Fibroblast of skin of left biceps (primary cell): ENCODE measurements around the gene FBXL3.
"Not testable (repeated sequence)": the region's sequence is repeated elsewhere in the genome, so short reads cannot be mapped to it uniquely, and the experiment has no call there.

Experiments
- DNase-seq, 2 experiments: peaks; one replicate each; pipeline ENCODE4 v3.0.0-alpha.2; 2013; ENCODE audit warnings: low read depth in 2 of 2

Gene FBXL3

DNA sequence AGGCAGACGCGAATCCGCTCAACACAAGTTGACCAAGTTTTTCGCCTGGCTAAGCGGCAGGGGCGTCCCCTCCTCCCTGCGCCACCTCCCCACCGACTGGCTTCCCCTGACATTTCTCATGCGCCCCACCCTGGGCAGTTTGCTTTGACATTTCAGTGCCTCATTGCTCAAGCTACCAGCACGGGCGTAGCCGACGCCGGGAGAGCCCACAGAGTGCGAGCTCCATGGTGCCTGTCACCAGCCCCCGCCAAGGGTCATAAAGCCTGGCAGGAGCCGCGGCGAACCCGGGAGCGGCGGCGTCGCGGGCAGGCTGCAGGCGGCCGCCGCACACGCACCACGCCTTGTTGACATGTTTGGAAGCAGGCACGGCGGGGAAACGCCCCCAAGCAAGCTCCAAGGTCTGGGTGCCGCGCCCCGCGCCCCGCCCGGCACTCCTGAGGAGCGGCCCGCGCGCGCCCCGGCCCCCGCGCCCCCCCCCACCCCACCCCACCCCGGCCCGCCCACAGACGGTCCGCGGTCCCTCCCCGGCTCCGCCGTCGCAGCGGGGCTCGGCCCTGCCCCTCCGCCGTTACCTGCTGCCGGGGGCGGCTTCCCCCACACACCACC, 601 bp downstream of the FBXL3 start:
- DNase-seq: no peak

DNA sequence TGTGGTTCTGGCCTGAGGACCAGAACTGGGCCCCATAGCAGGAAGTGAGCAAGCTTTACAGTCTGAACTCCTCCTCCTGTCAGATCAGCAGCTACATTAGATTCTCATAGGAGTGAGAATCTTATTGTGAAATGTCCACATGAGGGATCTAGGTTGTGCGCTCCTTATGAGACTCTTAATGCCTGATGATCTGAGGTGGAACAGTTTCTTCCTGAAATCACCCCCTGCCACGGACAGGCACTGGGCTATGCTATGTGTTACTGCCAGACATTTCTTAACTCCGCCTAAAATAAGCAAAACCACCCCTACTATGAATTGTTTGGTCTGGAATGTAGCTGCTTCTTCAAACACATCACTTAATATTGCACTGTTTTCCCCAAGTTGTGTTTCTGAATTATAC, 4.6 kb downstream of the FBXL3 start:
- DNase-seq: no peak

DNA sequence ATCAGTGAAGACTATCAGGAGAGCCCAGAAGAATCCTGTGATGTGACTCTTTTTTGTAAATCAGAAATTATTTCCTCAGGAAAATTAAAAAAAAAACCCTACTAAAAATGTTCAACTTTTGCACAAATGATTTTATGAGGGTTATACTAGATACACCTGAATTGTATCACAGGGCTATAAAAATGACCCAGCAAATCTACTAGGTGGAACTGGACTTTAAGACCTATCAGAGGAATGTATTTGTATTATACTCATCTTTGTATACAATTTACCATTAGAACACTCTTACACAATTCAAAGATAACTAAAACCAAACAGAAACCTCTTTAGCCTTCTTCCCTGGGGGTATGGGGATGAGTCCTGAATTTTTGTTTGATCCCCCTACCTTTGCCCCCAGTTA, 7.2 kb downstream of the FBXL3 start:
- no peak for DNase-seq

DNA sequence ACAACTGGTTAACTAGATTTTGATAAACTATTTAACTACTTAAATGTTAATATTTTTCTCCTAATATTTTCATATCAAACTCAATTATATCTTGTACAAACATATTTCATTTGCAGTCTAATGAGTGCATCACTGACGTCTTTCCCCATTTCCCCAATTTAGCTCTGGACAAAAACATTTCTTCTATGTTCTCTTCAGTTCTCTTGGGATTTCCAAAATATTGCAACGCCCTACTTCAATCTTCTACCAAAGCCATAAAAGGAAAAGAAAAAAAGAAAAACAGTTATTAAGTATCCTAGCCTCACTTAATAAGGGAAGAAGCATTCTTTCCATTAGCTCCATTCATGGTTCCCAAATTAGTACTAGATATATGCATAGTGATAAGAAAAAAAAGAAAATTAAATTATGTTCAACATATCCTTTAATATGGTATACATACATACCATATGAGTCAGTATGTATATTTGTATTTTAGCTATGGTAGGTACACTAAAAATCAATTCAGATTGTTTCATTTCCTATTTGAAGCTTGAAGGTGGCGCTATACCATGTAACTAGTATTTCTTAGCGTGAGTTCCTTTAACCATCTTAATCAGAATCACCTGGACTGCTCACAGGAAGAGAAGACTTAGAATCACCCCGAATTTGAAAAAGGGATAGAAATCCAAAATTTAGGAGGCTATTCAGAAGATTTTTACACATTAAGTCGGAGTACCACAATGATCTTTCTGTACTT, 9.9 kb downstream of the FBXL3 start:
- DNase-seq: no peak

DNA sequence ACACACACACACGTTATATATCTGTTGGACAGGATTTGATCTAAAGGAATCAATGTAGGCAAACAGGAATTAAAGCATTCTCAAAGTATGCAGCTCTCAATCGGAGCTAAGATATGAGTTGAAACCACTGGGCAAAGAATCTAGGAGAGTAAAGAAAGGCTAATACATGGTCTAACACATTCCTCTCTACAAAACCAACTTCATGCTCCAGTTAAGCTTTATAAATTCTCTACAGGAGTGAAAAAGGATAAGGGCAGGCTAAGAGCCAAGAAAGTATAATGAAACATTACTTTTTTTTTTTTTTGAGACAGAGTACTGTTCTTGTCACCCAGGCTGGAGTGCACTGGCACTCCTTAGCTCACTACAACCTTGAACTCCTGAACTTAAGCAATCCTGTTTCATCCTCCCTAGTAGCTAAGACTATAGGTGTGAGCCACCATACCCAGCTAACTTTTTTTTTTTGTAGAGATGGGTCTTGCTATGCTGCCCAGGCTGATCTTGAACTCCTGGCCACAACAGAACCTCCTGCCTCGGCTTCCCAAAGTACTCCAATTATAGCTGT, 10.6 kb downstream of the FBXL3 start:
- DNase-seq: no peak

DNA sequence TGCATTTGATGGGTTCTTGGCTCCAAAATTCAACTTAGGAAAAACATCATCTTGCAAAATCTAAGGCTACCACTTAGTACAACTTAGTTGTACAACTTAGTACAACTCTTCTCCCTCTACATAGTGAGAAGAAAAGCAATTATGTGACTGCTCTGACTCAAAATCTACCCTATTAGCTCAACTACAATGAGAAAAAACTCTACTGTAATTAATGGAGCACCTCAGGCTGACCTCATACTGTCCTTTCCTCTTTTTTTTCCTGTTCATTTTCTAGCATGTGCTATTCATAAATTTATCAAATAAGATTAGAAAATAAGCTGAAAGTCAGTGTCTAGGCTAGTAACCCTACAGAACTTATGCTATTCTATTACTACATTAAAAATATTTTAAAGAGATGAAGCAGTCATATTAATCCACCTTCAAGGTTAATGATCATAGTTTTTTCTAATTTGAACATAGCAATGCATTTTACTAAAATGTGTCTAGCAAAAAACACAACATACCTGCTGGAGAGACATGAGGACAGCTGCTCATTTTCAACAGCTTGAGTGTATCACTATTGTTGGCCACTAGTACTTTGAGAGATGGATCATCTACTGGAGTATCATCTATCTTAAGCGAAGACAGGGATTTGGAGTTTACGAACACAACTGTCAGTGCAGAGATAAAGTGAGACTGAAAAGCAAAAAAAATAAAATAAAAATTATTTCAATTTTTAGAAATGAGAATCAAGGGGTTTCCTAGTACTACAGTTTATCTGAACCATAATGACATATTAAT, 11.9 kb downstream of the FBXL3 start:
- DNase-seq: no peak

DNA sequence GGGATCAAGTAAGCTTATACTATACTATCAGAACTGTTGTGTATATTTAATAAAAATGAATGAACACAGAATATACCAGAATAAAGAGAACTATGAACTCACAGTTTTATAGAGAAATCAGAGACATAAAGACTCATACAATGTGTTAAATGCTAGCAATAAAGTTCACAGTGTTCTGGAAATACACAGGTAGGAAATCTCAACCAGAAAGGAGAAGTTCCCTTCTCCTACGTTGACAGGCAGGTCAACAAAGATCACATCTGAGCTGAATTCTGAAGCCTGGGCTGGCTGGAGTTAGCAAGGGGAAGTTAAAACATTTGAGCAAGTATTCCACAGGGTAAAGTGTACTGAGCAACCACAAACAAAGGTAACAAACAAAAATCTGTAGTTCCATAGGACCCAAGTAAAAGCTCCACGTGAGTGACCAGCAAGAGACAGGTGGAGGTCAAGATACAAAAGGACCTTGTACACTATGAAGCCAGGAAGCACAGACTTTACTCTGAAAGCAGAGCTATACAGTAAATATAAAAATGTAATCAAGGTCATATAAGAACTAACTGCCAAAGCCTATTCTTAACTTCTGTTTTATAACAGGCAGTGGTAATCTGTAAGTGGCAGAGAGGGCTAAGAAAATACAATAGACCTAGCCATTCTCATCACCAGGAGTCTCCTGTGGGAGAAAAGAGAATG, 13.0 kb downstream of the FBXL3 start:
- no peak for DNase-seq

DNA sequence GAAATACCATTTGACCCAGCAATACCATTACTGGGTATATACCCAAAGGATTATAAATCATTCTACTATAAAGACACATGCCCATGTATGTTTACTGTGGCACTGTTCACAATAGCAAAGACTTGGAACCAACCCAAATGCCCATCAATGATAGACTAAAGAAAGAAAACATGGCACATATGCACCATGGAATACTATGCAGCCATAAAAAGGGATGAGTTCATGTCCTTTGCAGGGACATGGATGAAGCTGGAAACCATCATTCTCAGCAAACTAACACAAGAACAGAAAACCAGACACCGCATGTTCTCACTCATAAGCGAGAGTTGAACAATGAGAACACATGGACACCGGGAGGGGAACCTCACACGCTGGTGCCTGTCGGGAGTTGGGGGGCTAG, 17.2 kb downstream of the FBXL3 start:
- not testable (repeated sequence) for DNase-seq

DNA sequence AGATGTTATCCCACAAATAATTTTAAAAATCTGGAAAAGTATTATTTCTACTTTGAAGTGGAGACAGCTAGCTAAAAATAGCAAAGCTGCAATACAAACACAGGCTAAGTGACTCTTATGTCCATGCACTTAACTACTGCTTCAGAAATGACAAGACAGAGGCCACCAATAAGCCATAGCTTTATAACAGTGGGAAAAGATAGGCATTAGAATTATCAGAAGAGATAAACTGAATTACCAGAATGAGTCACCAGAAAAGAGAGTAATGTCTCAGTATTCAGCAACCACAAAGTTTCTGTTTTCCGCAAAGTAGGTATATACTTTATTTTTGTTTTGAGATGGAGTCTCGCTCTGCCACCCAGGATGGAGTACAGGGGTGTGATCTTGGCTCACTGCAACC, 17.9 kb downstream of the FBXL3 start:
- no peak for DNase-seq

DNA sequence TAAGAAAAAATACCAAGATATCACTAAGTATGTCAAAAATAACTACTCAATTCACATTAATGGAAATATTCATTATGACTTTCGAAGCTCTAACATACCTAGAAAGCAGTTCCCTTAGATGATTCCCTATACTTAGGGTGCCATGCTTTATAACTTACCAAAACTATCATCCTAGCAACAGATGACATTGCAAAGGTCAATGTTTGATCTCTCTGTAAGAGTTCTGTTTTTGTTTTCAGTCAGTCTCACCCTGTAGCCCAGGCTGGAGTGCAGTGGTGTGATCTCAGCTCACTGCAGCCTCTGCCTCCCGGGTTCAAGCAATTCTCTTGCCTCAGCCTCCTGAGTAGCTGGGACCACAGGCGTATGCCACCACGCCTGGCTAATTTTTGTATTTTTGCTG, 18.6 kb downstream of the FBXL3 start:
- DNase-seq: not testable (repeated sequence)

DNA sequence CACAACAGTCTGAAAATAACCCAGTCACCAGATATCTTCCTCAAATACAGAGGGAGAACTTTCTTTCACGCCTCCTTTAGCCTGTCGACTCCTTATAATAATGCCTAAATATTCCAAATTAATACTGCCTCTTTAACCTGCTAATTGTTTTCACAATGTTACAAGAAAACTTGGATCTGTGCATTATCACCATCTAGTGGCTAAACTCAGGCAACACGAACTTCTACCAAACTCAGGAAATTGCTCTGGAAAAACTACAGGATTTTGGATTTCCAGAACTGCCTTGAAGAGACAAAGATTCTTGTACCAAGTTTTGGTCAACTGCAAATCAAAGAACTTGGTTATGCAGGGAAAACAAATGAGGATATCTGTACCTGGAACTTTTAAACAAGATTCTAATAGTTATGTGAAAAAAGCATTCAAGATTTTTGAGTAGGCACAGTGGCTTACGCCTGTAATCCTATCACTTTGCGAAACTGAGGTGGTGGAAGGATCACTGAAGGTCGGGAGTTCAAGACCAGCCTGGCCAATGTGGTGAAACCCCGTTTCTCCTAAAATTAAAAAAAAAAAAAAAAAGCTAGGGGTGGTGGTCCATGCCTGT, 24.3 kb downstream of the FBXL3 start:
- no peak for DNase-seq

DNA sequence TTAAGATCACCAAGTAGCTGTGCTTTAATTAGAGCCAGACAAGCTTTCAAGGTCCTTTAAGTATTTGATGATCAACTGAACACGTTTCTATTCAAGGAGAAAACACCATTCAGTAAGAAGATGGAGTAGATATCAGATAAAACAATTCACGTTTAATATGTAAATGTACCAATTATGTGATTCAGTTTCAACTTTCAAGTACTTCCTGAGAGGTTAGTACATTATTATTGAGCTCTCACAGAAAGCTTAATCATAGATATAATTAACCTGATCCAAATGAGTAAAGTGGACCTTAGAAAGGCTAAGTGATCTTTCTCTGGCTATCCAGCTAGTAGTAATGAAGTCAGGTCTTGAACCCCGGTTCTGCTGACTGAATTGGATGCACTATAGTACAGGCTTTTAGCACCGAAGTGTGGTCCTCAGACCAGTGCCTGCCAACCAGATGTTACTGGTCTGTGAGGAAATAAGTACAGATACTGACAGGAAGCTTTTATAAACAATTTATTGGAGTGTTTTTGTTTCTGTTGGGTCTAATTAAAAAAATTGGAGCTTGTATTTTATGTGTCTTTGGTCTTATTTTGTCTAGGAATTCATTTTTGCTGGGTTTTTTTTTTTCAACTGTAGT, 24.9 kb downstream of the FBXL3 start:
- DNase-seq: no peak

DNA sequence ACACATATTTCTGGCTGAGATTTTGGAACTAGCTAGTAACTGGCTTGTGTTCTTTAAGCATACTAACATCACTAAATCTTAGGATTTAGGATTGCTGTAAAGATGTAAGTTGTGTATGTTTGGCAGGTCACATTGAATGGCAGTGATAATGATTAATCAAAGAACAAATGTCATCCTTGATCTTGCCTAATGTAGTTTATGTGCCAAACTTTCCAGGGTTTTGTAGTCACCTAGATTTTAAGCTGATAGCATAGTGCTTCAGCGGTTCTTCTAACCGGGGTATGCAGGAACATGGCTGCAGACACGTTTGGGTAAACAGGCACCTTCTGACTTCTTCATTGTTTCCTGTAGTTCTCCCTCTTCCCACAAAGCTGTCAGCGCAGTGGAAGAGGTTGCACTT, 25.4 kb downstream of the FBXL3 start:
- no peak for DNase-seq

DNA sequence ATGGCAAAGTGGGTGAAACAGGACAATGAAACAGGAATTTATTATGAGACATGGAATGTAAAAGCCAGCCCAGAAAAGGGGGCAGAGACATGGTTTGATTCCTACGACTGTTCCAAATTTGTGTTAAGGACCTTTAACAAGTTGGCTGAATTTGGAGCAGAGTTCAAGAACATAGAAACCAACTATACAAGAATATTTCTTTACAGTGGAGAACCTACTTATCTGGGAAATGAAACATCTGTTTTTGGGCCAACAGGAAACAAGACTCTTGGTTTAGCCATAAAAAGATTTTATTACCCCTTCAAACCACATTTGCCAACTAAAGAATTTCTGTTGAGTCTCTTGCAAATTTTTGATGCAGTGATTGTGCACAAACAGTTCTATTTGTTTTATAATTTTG, 26.5 kb downstream of the FBXL3 start:
- no peak for DNase-seq

DNA sequence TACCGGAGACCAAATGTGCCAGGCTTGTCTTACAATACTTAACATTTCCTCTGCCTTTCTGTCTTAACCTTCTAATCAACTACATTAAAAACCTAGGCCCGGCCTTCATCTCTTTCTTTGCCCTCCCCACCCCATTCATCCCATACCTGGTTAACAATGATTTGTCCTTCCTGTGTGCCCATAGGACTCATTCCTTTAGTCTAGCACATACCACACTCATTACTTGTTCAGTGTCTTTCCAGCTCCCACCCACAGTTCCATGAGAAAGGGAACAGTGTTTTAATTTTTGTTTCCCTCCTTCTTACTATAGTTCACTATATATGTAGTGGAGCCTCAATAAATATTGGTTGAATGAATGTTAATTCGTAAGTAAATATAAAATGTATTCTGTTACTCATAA, 32.7 kb downstream of the FBXL3 start:
- DNase-seq: no peak

DNA sequence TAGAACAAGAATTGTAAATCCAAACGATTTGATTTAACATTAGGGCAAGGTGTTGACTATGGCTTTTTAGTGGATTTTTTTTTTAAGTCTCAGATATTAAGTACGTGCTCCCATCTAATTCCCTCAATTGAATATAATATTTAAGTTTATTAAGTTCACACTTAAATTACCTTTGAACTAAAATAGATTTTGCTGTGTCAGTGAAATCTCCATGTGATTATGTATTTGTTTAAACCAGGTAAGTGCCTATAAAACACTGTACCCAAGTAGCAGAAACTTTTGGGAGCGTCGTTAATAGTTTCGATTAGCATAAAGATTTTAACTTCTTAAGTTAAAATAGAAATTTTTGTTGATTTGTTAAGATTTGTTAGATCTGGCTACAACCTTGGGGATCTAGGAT, 33.5 kb downstream of the FBXL3 start:
- no peak for DNase-seq

DNA sequence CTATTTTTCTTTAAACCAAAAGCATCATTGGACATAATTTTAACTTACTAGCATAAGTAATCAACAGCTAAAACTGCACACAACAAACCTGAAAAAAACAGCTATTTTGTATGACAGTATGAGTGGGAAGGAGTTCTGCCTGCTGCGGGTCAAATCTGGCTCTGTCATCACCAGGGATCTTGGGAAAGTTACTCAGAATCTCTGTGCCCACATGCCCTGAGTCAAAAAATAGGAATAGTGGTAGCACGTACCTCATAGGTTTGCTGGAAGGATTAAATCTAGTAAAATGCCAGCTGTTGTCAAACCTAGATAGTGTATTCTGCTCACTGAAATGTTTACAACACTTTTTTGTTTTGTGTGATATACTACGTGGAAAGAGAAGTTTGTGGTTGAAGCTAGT, 33.9 kb downstream of the FBXL3 start:
- DNase-seq: no peak

DNA sequence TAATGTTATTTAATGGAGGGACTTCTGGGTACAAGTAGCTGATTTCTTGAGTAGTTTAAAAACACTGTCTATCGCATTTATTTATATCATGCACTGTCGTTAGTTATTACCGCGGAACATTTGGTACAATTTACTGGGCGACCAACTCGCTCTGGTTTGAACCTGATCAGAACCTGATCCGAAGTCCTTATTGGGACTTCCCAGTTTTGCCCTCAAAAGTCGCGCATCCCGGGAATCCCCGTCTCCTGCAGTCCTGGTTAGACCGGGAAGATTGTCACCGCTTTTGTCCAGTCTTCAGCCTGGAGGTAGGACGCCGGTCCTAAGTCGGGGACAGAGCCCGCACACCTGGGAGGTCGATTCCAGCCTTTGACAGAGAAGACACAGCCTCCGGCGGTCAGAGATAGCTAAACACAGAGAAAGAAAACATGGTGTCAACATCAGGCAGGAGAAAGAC, 34.4 kb downstream of the FBXL3 start:
- no peak for DNase-seq

DNA sequence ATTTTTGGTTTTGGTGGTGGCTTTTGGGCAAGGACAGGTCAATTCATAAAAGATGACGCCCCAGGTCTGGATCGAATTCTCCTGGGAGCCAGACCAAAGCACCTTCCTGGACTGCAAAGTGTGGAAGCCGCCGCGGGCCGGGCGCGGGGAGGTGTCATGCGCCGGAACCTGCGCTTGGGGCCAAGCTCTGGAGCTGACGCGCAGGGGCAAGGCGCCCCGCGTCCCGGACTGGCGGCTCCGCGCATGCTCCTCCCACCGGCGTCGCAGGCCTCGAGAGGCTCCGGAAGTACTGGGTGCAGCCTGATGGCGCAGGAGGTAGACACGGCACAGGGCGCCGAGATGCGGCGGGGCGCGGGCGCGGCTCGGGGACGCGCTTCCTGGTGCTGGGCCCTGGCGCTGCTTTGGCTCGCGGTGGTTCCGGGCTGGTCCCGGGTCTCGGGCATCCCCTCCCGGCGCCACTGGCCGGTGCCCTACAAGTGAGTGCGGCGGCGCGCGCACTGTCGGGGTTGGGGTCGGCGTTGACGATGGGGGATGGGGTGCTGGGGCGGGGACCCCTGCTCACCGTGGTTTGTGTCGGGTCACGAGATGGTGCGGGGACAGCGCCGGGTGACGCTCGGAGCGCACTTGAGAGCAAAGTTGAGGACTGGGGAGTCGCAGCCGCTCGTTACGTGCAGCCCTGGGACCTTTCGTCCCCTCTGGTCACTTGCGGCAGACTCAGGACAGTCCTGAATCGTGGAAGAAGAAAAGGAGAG, 35.0 kb downstream of the FBXL3 start, which contains the start of gene CLN5:
TSS of gene CLN5 (plus strand) at position 286 of the 752 bp plus-strand sequence. CDS start at position 304, 18 bp downstream.
- peak; percentile 70 to 73 for DNase-seq

DNA sequence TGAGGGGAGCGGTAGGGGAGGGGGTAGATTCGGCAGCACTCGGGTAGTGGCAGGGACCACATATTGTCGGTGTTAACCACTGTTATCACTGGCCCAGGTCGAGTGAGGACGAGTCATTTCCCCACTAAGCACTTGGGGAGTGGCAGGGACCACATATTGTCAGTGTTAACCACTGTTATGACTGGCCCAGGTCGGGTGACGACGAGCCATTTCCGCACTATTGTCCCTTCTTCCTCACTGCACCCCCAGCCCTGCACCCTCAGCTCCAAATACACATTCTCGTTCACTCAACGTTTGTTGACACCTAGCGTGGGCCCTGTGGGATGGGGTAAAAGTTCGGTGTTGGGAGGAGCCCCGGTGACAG, 35.5 kb downstream of the FBXL3 start:
- no peak for DNase-seq
